Peyer's patch (tissue), 4 donors: ENCODE data around the gene ERAL1.

ENCODE experiments used
- POLR2A ChIP-seq, 2 donors: fragments of 450-650 bp; IDR thresholded peaks; one replicate each; pipeline ENCODE4 v1.5.1; 2017; ENCODE audit warnings: antibody characterized with exemption in 2 of 2, mild to moderate bottlenecking in 2 of 2, moderate library complexity in 2 of 2
- TF ChIP-seq, protein P1 (sequence below), 6 experiments: fragments of 450-650 bp in 4 of 6; fragments of 200-600 bp in 2 of 6; sonication (generic) in 1 of 6; IDR thresholded peaks; one replicate each; pipeline ENCODE4 v1.5.1; 2017 to 2019; ENCODE audit warnings: antibody characterized with exemption in 6 of 6, mild to moderate bottlenecking in 3 of 6, moderate library complexity in 1 of 6

DNA sequence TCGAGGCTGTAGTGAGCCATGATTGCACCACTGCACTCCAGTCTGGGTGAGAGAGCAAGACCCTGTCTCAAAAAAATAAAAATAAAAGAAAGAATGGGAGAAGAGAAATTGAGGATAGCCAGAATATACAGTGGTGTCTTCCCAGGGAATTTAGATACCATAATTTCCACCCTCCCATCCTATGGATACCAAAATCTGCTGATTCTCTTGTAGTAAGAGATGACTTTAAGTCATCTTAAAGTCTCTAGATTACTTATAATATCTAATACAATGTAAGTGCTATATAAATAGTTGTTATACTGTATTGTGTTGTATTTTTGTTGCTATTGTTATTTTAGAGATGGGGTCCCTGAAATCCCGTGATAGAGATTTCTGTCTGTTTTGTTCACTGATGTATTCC, 1.5 kb upstream of the ERAL1 start:
- TF ChIP-seq, protein P1, sequence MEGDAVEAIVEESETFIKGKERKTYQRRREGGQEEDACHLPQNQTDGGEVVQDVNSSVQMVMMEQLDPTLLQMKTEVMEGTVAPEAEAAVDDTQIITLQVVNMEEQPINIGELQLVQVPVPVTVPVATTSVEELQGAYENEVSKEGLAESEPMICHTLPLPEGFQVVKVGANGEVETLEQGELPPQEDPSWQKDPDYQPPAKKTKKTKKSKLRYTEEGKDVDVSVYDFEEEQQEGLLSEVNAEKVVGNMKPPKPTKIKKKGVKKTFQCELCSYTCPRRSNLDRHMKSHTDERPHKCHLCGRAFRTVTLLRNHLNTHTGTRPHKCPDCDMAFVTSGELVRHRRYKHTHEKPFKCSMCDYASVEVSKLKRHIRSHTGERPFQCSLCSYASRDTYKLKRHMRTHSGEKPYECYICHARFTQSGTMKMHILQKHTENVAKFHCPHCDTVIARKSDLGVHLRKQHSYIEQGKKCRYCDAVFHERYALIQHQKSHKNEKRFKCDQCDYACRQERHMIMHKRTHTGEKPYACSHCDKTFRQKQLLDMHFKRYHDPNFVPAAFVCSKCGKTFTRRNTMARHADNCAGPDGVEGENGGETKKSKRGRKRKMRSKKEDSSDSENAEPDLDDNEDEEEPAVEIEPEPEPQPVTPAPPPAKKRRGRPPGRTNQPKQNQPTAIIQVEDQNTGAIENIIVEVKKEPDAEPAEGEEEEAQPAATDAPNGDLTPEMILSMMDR (IDR thresholded peaks at IDR 0.05) = no peak
- no peak for TF ChIP-seq POLR2A (IDR thresholded peaks at IDR 0.05)
